NCI-H187 (cell line): Measurements from ENCODE around the gene GALNT10.
A peak's percentile ranks its signal among the peaks of the same experiment; 100 is the strongest.

Experiments used
- DNase-seq, 2 experiments: peaks; one replicate each; lab custom pipeline; 2025; lab: John Stamatoyannopoulos, UW

GALNT10 gene

DNA sequence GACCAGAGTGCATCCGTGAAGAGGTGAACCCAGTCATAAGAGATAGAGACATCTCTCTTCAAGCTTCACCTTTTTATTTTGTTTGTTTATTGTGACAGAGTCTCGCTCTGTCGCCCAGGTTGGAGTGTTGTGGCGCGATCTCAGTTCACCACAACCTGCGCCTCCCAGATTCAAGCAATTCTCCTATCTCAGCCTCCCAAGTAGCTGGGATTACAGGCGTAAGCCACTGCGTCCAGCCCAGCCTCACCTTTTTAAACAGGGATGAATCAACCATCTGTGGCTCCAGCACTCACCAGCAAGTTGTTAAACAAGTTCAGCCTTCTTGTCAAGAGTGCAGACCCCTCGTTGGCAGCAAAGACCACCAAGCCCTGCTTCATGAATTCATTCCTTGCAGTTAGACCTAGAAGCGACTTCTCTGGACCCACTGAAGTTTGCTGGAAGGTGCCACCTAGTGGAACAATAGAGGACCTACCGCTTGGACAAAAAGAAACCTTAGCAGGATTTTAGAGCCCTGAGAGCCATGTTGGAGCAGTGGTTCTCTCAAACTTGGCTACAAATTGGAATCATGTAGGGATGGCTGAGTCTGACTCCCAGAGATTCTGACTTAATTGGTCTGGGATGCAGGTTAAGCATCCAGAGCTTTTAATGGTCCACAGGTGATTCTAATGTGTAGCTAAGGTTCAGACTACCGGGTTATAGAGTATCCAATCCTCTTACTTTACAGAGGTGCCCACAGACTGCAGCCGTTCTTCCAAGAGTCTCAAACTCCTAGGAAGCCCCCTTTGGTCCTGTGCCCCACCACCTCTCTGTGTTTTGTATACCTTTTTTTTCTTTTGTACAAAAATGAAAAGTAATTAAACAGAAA lies 10.5 kb upstream of the GALNT10 start:
- peak in 1 of 2 experiments; percentile 44 for DNase-seq

DNA sequence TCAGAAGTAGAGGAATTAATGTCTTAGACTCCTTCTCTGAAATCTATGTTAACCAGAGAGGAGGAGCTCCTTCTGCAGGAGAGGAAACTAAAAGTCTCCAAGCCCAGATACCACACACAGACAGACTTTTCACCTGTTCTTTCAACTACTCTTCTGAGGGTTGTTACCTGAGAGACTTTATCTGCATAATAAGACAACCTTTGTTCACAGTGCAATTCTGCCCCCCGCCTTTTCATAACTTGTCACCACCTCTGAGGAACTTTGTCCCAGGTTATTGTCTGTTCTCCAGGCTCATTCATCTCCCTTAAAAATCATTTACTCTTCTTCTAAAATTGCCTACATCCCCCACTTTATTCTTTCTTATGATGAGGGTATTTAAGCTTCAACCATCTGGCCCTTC lies 9.4 kb upstream of the GALNT10 start:
- DNase-seq: no peak

GRCh38 chr5:154189256-154189818 lies 1.2 kb upstream of the GALNT10 start:
- no peak for DNase-seq

DNA sequence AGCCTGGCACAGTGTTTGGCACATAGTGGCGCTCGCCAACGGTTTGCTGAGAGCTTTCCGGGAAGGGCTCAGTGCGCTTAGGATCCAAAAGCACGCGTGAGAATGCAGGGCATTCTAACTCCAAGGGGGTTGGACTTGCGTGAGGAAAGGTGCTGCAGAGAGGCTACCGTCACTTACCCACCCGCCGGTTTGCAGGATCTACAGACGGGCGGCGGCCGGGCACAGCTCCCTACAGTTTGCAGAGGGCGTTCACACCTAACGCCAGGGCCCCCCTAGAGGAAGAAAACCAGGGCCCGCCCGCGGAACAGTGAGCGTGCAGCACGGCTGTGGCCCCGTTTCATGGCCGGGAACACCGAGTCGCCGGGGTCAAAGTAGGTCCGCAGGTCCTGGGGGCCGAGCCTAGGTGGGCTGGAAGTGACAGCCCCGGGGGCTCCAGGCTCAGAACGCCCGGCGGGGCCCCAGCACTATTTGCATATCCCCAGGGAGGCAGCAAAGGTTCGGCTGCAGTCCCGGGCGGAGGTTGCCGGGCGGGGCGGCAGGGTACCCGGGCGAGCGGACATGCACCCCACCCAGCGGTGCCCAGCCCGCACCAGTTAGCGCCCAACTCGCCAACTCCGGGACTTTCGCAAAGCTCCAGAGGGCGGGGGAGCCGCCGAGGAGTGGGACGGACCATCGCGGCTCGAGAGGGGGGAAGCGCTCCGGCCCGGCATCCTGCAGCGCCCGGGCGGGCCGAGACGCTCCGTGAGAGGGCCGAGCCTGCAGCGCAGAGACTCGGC lies 526 bp upstream of the GALNT10 start:
- DNase-seq: peak; percentile 14 to 36

- DNase-seq: no peak
Measured at GRCh38 chr5:154191467-154192261, 1.1 kb downstream of the GALNT10 start.

DNA sequence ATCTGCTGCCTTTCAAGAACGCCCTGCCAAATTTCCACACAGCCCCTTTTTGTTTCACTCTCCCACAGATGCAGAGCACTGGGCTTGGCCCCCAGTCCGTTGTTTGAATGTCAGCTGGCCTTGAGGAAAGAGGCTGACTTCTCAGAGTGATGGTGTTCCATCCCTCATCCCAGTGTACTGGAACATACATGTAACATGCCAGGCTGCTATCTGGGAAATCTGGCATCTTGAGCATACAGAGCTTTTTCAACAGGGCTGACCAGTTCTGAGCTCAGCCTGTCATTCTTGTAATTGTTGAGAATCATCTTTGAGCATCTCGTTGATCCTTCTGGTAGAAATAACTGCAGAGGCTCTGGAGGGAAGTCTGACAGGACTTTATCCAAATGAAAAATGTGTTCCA lies 2.8 kb downstream of the GALNT10 start:
- DNase-seq: no peak

DNA sequence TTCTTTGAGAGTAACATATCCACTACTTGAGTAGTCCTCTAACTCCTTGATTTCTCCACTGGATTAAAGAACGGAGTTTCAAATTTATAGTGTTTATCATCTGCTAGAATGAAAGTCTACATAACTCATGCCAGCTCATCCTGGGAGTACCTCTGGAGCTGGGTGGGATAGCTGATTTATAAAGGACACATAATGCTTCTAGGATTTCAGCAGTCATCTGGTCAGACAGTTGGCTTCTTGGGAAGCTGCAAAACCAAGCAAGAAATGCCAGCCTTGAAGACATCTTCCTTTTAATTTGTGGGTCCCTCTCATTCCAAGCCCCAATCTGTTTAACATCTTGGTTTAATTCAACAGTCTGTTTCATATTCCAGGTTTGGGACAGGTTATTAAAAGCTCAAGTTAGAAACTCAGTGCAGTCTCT lies 3.2 kb downstream of the GALNT10 start:
- no peak for DNase-seq

DNA sequence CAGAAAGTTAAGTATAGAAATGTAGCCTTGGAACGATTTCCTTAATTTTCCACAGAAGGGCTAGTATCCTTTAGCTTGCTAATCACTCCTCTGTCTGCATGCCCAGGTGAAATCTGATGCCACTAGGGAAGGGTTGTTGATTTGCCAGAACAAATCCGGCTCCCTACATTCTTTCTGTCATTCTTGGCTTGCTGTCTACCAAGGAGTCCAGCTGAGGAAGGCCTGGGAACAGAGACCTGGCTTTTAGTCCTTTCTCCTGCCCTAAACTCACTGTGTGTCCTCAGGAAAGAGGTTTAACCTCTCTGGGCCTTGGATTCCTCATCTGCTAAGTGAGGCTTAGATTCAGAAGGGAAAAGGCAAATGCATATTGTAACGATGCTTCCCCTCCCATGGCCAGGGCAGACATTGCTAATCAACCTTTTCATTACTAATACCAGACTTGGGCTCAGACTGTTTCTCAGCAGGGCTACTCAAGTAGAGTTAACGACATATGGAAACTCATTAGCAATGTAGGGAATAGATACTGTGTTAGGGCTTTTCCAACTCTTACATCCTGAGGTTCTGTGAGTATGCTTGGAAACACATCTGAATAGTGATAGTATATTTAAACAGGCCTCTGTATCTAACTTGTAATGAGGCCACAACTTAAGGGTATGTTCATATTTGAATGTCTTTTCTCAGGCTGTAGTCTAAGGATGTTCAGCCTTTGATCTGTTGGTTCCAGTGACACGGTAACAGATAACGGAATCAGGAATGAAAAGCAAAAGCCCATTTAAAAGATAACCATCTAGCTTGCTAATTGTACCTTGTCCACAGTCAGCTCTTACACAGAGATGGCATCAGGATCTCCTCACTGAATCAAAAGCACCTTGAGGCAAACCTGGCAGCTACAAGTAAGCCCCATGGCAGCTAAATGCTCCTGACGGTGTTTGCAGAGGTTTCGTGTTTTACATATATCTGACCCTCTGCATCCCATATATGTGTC lies 4.1 kb downstream of the GALNT10 start:
- no peak for DNase-seq

- no peak for DNase-seq
Measured at GRCh38 chr5:154196281-154196680, 5.7 kb downstream of the GALNT10 start.

- no peak for DNase-seq
Measured at GRCh38 chr5:154196955-154197652, 6.6 kb downstream of the GALNT10 start.

GRCh38 chr5:154197801-154198491 lies 7.4 kb downstream of the GALNT10 start:
- DNase-seq: peak; percentile 74 to 77

GRCh38 chr5:154198611-154199230 lies 8.2 kb downstream of the GALNT10 start:
- DNase-seq: peak in 1 of 2 experiments; percentile 69

- no peak for DNase-seq
Measured at GRCh38 chr5:154199263-154199662, 8.7 kb downstream of the GALNT10 start.

GRCh38 chr5:154199671-154200220 lies 9.2 kb downstream of the GALNT10 start:
- no peak for DNase-seq

GRCh38 chr5:154200221-154200620 lies 9.7 kb downstream of the GALNT10 start:
- no peak for DNase-seq

GRCh38 chr5:154201108-154201769 lies 10.7 kb downstream of the GALNT10 start:
- DNase-seq: no peak

GRCh38 chr5:154202379-154203260 lies 12.1 kb downstream of the GALNT10 start:
- DNase-seq: no peak
